Transverse colon (tissue), 4 donors: ENCODE measurements around the gene MCTP2.

Source experiments
- EP300 ChIP-seq: sonication (generic); formaldehyde crosslinking; IDR thresholded peaks from one replicate; pipeline ENCODE4 v1.6.1; 2017; ENCODE audit warnings: antibody characterized with exemption, low read depth
- POLR2A ChIP-seq: fragments of 450-650 bp; IDR thresholded peaks from one replicate; pipeline ENCODE4 v1.6.1; 2016; ENCODE audit warnings: antibody characterized with exemption, mild to moderate bottlenecking, moderate library complexity
- POLR2AphosphoS5 ChIP-seq, 3 donors: sonication (generic); formaldehyde crosslinking; IDR thresholded peaks; one replicate each; pipeline ENCODE4 v1.6.1; 2016; ENCODE audit warnings: antibody characterized with exemption in 3 of 3
- TF ChIP-seq, protein P1 (sequence below), 5 experiments: fragments of 200-600 bp in 3 of 5; fragments of 450-650 bp in 2 of 5; sonication (generic) in 3 of 5; IDR thresholded peaks; 1 replicate in 2 of 5; 2 replicates in 3 of 5; pipeline ENCODE4 v1.5.1; 2016 to 2017; ENCODE audit warnings: antibody characterized with exemption in 5 of 5, inconsistent platforms in 3 of 5, mild to moderate bottlenecking in 2 of 5, moderate library complexity in 1 of 5

DNA sequence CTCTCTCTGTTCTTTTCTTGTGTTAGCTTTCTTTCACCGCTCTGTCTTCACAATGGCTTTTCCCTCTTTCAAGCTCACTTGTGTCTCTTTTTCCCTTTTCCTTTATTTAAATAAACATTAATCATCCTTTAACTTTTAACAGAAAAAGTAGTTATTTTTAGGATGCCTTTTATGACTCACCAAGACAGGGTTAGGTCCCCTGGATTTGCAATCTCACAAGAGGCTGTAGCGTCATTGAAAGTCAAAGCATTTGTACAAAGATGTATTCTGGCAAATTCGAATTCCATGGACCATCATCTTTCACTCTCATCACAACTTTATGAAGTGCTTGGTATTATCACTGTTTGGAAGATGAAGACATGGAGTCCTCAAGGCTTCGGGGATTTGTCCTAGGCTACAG lies 34.8 kb upstream of the MCTP2 start:
- TF ChIP-seq, protein P1, sequence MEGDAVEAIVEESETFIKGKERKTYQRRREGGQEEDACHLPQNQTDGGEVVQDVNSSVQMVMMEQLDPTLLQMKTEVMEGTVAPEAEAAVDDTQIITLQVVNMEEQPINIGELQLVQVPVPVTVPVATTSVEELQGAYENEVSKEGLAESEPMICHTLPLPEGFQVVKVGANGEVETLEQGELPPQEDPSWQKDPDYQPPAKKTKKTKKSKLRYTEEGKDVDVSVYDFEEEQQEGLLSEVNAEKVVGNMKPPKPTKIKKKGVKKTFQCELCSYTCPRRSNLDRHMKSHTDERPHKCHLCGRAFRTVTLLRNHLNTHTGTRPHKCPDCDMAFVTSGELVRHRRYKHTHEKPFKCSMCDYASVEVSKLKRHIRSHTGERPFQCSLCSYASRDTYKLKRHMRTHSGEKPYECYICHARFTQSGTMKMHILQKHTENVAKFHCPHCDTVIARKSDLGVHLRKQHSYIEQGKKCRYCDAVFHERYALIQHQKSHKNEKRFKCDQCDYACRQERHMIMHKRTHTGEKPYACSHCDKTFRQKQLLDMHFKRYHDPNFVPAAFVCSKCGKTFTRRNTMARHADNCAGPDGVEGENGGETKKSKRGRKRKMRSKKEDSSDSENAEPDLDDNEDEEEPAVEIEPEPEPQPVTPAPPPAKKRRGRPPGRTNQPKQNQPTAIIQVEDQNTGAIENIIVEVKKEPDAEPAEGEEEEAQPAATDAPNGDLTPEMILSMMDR (IDR thresholded peaks at IDR 0.05), result no peak
- TF ChIP-seq POLR2A (no peak), POLR2AphosphoS5 (IDR thresholded peaks at IDR 0.05) (no peak), EP300 (no peak)
